ENCODE measurements around the gene NXPE4.
"Not testable (repeated sequence)": the region's sequence is repeated elsewhere in the genome, so short reads cannot be mapped to it uniquely, and the experiment has no call there.

Gene NXPE4

GRCh38 chr11:114595571-114595970 lies at the start of gene NXPE4:
Gene NXPE4 (minus strand): TSS chr11:114595786. CDS start chr11:114594759, 1,027 bp downstream.
- FAIRE-seq (no peak), DNase-seq (ENCODE audit: low spot score) (no peak)

- DNase-seq (ENCODE audit: low spot score); FAIRE-seq: not testable (repeated sequence)
Measured at GRCh38 chr11:114639440-114639839, 43.9 kb upstream of the NXPE4 start.

- not testable (repeated sequence) for DNase-seq (ENCODE audit: low spot score); FAIRE-seq
Measured at GRCh38 chr11:114631445-114631965, 35.9 kb upstream of the NXPE4 start.

GRCh38 chr11:114625294-114625693 lies 29.7 kb upstream of the NXPE4 start:
- FAIRE-seq (no peak), DNase-seq (ENCODE audit: low spot score) (no peak)

- no peak for FAIRE-seq
- DNase-seq (ENCODE audit: low spot score), result no peak
Measured at GRCh38 chr11:114624455-114625207, 29.0 kb upstream of the NXPE4 start.

- no peak for DNase-seq (ENCODE audit: low spot score)
- FAIRE-seq, result no peak
Measured at GRCh38 chr11:114623720-114624119, 28.1 kb upstream of the NXPE4 start.

- DNase-seq (ENCODE audit: low spot score) (no peak), FAIRE-seq (no peak)
Measured at GRCh38 chr11:114622858-114623257, 27.3 kb upstream of the NXPE4 start.

GRCh38 chr11:114621950-114622809 lies 26.6 kb upstream of the NXPE4 start:
- no peak for DNase-seq (ENCODE audit: low spot score)
- no peak for FAIRE-seq

- no peak for DNase-seq (ENCODE audit: low spot score)
- FAIRE-seq, result no peak
Measured at GRCh38 chr11:114621072-114621471, 25.5 kb upstream of the NXPE4 start.

- no peak for DNase-seq (ENCODE audit: low spot score)
- no peak for FAIRE-seq
Measured at GRCh38 chr11:114619659-114620173, 24.1 kb upstream of the NXPE4 start.

- DNase-seq (ENCODE audit: low spot score) (no peak), FAIRE-seq (no peak)
Measured at GRCh38 chr11:114618139-114618538, 22.6 kb upstream of the NXPE4 start.

- FAIRE-seq, result no peak
Measured at GRCh38 chr11:114617157-114618124, 21.9 kb upstream of the NXPE4 start.

GRCh38 chr11:114616516-114616915 lies 20.9 kb upstream of the NXPE4 start:
- DNase-seq (ENCODE audit: low spot score) (no peak), FAIRE-seq (no peak)

More at GRCh38 chr11:114617157-114618124, 21.9 kb upstream of the NXPE4 start:
- DNase-seq (ENCODE audit: low spot score), result no peak

GRCh38 chr11:114615448-114616361 lies 20.1 kb upstream of the NXPE4 start:
- DNase-seq (ENCODE audit: low spot score) (no peak), FAIRE-seq (no peak)

GRCh38 chr11:114614127-114614720 lies 18.6 kb upstream of the NXPE4 start:
- no peak for DNase-seq (ENCODE audit: low spot score)
- no peak for FAIRE-seq

- DNase-seq (ENCODE audit: low spot score); FAIRE-seq: not testable (repeated sequence)
Measured at GRCh38 chr11:114613094-114613493, 17.5 kb upstream of the NXPE4 start.

GRCh38 chr11:114612686-114613085 lies 17.1 kb upstream of the NXPE4 start:
- FAIRE-seq, result no peak
- no peak for DNase-seq (ENCODE audit: low spot score)

GRCh38 chr11:114612199-114612598 lies 16.6 kb upstream of the NXPE4 start:
- not testable (repeated sequence) for DNase-seq (ENCODE audit: low spot score); FAIRE-seq

All from RCC 7860 (cell line).